ENCODE data around the gene CEBPB.

Gene CEBPB

GRCh38 chr20:50190251-50191064, at the start of gene CEBPB:
Gene CEBPB (plus strand): TSS chr20:50190830. CDS start chr20:50191034, 204 bp downstream.
- peak within 1 kb of the TSS; percentile 95 for H3K27ac ChIP-seq
- TF ChIP-seq, protein P1, sequence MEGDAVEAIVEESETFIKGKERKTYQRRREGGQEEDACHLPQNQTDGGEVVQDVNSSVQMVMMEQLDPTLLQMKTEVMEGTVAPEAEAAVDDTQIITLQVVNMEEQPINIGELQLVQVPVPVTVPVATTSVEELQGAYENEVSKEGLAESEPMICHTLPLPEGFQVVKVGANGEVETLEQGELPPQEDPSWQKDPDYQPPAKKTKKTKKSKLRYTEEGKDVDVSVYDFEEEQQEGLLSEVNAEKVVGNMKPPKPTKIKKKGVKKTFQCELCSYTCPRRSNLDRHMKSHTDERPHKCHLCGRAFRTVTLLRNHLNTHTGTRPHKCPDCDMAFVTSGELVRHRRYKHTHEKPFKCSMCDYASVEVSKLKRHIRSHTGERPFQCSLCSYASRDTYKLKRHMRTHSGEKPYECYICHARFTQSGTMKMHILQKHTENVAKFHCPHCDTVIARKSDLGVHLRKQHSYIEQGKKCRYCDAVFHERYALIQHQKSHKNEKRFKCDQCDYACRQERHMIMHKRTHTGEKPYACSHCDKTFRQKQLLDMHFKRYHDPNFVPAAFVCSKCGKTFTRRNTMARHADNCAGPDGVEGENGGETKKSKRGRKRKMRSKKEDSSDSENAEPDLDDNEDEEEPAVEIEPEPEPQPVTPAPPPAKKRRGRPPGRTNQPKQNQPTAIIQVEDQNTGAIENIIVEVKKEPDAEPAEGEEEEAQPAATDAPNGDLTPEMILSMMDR (conservative IDR thresholded peaks at IDR 0.05), result peak; percentile 88

DNA sequence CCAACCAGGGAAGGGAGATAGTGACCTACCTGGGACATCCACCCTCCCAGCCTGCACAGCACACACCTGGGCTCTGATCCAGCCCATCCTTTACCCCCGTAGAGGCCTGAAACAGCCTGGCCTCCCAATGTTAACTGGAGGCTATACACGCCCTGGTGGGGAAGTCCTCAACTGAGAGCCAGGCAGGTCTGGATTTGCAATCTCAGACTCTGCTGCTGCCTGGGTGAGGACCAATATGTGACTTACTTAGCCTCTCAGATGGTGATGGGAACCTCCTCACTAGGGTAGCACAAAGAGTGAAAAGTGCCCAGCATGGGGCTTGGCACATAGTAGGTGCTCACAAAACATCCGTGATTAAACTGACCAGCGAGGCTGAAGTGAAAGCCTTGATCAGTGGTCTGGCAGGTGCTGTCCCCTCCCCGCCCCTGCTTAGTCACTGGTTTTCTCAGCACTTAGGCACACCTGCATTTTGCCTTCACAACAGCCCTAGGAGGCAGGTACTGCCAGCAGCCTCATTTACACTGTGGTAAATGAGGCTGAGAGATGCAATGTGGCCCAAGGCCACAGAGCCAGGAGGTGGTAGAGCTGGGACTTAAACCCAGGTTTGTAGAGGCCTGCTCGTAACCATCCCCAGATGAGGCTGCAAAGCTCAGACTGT, 49.5 kb upstream of the CEBPB start:
- H3K27ac ChIP-seq, result peak overlapping the region; percentile 75
- TF ChIP-seq, protein P1 (conservative IDR thresholded peaks at IDR 0.05), result no peak

DNA sequence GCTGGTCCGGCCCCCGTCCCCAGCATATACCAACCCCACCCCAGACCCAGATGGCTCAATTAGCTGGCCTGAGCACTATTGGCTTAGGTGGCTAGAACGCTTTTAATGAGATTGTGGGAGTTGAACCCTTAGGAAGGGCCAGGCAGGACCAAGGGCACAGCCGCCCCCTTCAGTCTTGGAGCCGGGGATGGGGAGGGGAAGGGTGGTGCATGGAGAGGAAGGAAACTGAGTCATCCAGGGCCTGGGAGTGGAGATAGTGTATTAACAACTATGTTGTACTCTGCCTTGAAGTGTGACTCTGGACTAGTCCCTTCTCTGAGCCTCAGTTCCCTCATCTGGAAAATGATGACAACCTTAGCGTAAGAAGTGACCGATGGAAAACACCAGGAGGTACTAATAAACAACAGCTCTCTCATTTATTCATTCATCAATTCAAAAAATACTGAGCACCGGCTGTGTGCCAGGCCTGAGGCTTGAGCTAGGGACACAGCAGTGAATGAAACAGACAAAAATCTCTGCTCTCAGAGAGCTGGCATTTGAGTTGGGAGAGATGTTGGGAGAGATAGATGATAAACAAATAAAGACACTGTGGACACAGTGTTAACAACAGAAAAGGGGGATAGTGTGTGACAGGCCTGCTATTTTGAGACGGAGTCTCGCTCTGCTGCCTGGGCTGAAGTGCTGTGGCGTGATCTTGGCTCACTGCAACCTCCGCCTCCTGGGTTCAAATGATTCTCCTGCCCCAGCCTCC, 48.6 kb upstream of the CEBPB start:
- peak overlapping the region; percentile 75 for H3K27ac ChIP-seq
- TF ChIP-seq, protein P1 (conservative IDR thresholded peaks at IDR 0.05), result no peak

DNA sequence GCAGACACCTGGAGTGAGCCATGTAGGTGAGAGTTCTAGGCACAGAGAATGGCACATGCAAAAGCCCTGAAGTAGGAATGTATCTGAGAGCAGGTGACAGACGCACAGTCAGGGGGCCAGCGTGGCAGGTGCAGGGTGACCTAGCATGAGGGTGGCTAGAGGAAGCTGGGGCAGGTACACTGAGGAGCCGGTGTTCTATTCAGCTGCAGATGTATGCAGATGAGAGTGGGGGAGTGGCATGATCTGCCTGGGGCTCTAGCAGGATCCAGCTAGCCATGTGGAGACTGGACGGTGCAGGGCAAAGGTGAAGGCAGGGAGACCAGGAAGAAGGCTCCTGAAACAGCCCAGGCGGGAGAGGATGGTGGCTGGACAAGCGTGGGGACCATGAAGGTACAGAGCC, 47.8 kb upstream of the CEBPB start:
- H3K27ac ChIP-seq, result peak overlapping the region; percentile 75
- TF ChIP-seq, protein P1 (conservative IDR thresholded peaks at IDR 0.05), result no peak

- H3K27ac ChIP-seq, result peak overlapping the region; percentile 75
- TF ChIP-seq, protein P1 (conservative IDR thresholded peaks at IDR 0.05), result no peak
Observed at GRCh38 chr20:50144362-50144761, 46.3 kb upstream of the CEBPB start.

DNA sequence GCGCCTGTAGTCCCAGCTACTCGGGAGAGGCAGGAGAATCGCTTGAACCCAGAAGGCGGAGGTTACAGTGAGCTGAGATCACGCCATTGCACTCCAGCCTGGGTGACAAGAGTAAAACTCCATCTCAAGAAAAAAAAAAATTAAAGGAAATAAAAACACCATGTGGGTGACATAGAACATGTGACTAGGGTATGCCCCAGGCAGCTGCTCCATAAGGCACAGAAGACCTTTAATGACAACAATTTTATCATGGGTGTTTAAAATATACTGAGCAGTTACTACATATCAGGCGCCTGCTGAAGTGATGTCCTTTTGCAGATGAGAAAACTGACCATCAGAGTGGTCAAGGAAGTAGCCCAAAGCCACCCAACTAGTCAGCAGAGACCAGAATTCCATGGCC, 45.1 kb upstream of the CEBPB start:
- peak overlapping the region; percentile 62; the same call in 1 of the 2 replicates for H3K27ac ChIP-seq
- TF ChIP-seq, protein P1 (conservative IDR thresholded peaks at IDR 0.05), result no peak

DNA sequence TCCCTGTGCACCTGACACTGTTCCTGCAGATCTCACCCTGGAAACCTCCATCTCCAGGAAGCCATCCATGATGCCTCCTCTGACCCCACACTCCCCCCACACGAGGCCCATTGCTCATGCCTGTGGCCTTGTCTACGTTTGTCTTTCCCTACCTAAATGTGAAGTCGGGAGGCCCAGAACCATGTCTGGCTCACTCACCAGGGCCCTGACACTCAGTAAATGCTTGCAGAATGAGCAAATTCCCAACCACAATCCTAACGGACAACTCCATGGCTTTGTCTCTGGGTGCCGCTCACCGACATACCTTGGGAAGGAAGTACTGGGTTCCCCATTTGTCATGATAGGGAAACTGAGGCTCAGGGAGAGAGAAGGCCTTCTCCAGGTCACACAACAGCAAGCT, 44.4 kb upstream of the CEBPB start:
- TF ChIP-seq, protein P1 (conservative IDR thresholded peaks at IDR 0.05), result no peak
- H3K27ac ChIP-seq, result peak overlapping the region; percentile 62

All from VCaP (cell line).